Measurements from ENCODE around the gene SCN9A. TPM values are rescaled to one million over a fixed set of nuclear protein-coding genes. Genes with fewer than 3 reads are reported as not detected.

SCN9A gene
- total RNA-seq, 1 donor from 2014 or later = 11.2 TPM

- Mint-ChIP-seq H3K4me1 (ENCODE audit: low read depth, unreplicated experiment) (peaks cover 2% of the 10 kb centered on the region), H3K27ac (ENCODE audit: unreplicated experiment) (no peak overlapping the region), H3K9me3 (ENCODE audit: unreplicated experiment) (no peaks in the 10 kb centered on the region), H3K27me3 (ENCODE audit: unreplicated experiment) (no peaks in the 10 kb centered on the region), H3K4me3 (ENCODE audit: unreplicated experiment) (no peak overlapping the region), H3K36me3 (ENCODE audit: unreplicated experiment) (no peaks in the 10 kb centered on the region)
- no peak for TF ChIP-seq CTCF (IDR thresholded peaks at IDR 0.05; ENCODE audit: partially characterized antibody, unreplicated experiment)
- DNase-seq = no peak
Measured at GRCh38 chr2:166170356-166170755, 205.4 kb downstream of the SCN9A start.

- Mint-ChIP-seq H3K27me3 (ENCODE audit: unreplicated experiment) (no peaks in the 10 kb centered on the region), H3K9me3 (ENCODE audit: unreplicated experiment) (no peaks in the 10 kb centered on the region)
- no peak for DNase-seq
Measured at GRCh38 chr2:166167449-166167848, 208.3 kb downstream of the SCN9A start.

GRCh38 chr2:166163775-166164174 lies 212.0 kb downstream of the SCN9A start:
- TF ChIP-seq CTCF (IDR thresholded peaks at IDR 0.05; ENCODE audit: partially characterized antibody, unreplicated experiment) = no peak
- H3K4me1 Mint-ChIP-seq (ENCODE audit: low read depth, unreplicated experiment) = peaks cover 4% of the 10 kb centered on the region
- H3K27me3 Mint-ChIP-seq (ENCODE audit: unreplicated experiment) = no peaks in the 10 kb centered on the region
- DNase-seq = no peak
- H3K36me3 Mint-ChIP-seq (ENCODE audit: unreplicated experiment) = no peaks in the 10 kb centered on the region
- no peak overlapping the region for H3K27ac Mint-ChIP-seq (ENCODE audit: unreplicated experiment)
- no peak overlapping the region for H3K4me3 Mint-ChIP-seq (ENCODE audit: unreplicated experiment)
- no peaks in the 10 kb centered on the region for H3K9me3 Mint-ChIP-seq (ENCODE audit: unreplicated experiment)

More at GRCh38 chr2:166167449-166167848, 208.3 kb downstream of the SCN9A start:
- no peak overlapping the region for H3K4me3 Mint-ChIP-seq (ENCODE audit: unreplicated experiment)
- H3K4me1 Mint-ChIP-seq (ENCODE audit: low read depth, unreplicated experiment) = peaks cover 2% of the 10 kb centered on the region
- H3K36me3 Mint-ChIP-seq (ENCODE audit: unreplicated experiment) = no peaks in the 10 kb centered on the region
- no peak overlapping the region for H3K27ac Mint-ChIP-seq (ENCODE audit: unreplicated experiment)
- TF ChIP-seq CTCF (IDR thresholded peaks at IDR 0.05; ENCODE audit: partially characterized antibody, unreplicated experiment) = no peak

GRCh38 chr2:166158546-166158945 lies 217.2 kb downstream of the SCN9A start:
- no peaks in the 10 kb centered on the region for H3K36me3 Mint-ChIP-seq (ENCODE audit: unreplicated experiment)
- no peak overlapping the region for H3K4me3 Mint-ChIP-seq (ENCODE audit: unreplicated experiment)
- no peak for TF ChIP-seq CTCF (IDR thresholded peaks at IDR 0.05; ENCODE audit: partially characterized antibody, unreplicated experiment)
- H3K27me3 Mint-ChIP-seq (ENCODE audit: unreplicated experiment) = no peaks in the 10 kb centered on the region
- H3K27ac Mint-ChIP-seq (ENCODE audit: unreplicated experiment) = no peak overlapping the region
- DNase-seq = no peak
- H3K4me1 Mint-ChIP-seq (ENCODE audit: low read depth, unreplicated experiment) = peaks cover 2% of the 10 kb centered on the region
- H3K9me3 Mint-ChIP-seq (ENCODE audit: unreplicated experiment) = no peaks in the 10 kb centered on the region

GRCh38 chr2:166157578-166157977 lies 218.2 kb downstream of the SCN9A start:
- no peak for TF ChIP-seq CTCF (IDR thresholded peaks at IDR 0.05; ENCODE audit: partially characterized antibody, unreplicated experiment)
- DNase-seq = no peak
- Mint-ChIP-seq H3K9me3 (ENCODE audit: unreplicated experiment) (no peaks in the 10 kb centered on the region), H3K27ac (ENCODE audit: unreplicated experiment) (no peak overlapping the region), H3K4me1 (ENCODE audit: low read depth, unreplicated experiment) (peaks cover 2% of the 10 kb centered on the region), H3K27me3 (ENCODE audit: unreplicated experiment) (no peaks in the 10 kb centered on the region), H3K4me3 (ENCODE audit: unreplicated experiment) (no peak overlapping the region), H3K36me3 (ENCODE audit: unreplicated experiment) (no peaks in the 10 kb centered on the region)
